Ascending aorta (tissue), 2 donors: ENCODE results near the gene TBC1D26. TPM values are rescaled to one million over a fixed set of nuclear protein-coding genes. Genes with fewer than 3 reads are reported as not detected.

Experiments
- DNase-seq, 2 donors: peaks; one replicate each; pipeline ENCODE4 v3.0.0-alpha.2; 2019; ENCODE audit warnings: low spot score in 2 of 2
- H3K27ac ChIP-seq, 2 donors: fragments of 200-600 bp; sonication (generic); one replicate each; pipeline ENCODE4 v1.5.1; 2016 to 2017; ENCODE audit warnings: mild to moderate bottlenecking in 1 of 2
- H3K27me3 ChIP-seq: fragments of 200-600 bp; sonication (generic); one replicate; pipeline ENCODE4 v1.5.1; 2017
- H3K36me3 ChIP-seq, 2 donors: fragments of 200-600 bp; sonication (generic); one replicate each; pipeline ENCODE4 v1.5.1; 2016
- H3K4me1 ChIP-seq, 2 donors: fragments of 200-600 bp; sonication (generic); one replicate each; pipeline ENCODE4 v1.5.1; 2016 to 2017; ENCODE audit warnings: mild to moderate bottlenecking in 1 of 2
- H3K4me3 ChIP-seq, 2 donors: fragments of 200-600 bp; sonication (generic); one replicate each; pipeline ENCODE4 v1.5.1; 2016 to 2017; ENCODE audit warnings: mild to moderate bottlenecking in 1 of 2
- H3K9me3 ChIP-seq, 2 donors: fragments of 200-600 bp; sonication (generic); one replicate each; pipeline ENCODE4 v1.5.1; 2016
- CTCF ChIP-seq, 3 experiments: fragments of 200-600 bp in 2 of 3; fragments of 450-650 bp in 1 of 3; sonication (generic) in 2 of 3; IDR thresholded peaks; one replicate each; pipeline ENCODE4 v1.5.1; 2016 to 2019; ENCODE audit warnings: antibody characterized with exemption in 3 of 3, mild to moderate bottlenecking in 1 of 3, moderate library complexity in 1 of 3
- intact Hi-C: fragments of 100-400 bp; cut with DNase I; formaldehyde crosslinking; loops from one replicate; pipeline ENCODE4 v1.15.1; 2023
- total RNA-seq: library from RNA; depleted of rRNA; stranded (reverse); fragments of >200 nt; gene quantifications from one replicate; pipeline ENCODE4 v1.1.0, GENCODE V29; 2016

Gene TBC1D26
- total RNA-seq, 1 donor from 2014 or later, result not detected

GRCh38 chr17:15776871-15777270 is 44.8 kb downstream of the TBC1D26 start:
- Histone ChIP-seq H3K4me1 (no peaks in the 10 kb centered on the region), H3K27me3 (no peaks in the 10 kb centered on the region), H3K9me3 (no peaks in the 10 kb centered on the region), H3K36me3 (no peaks in the 10 kb centered on the region), H3K27ac (no peak overlapping the region), H3K4me3 (no peak overlapping the region)
- intact Hi-C loops, result no loop called here
- DNase-seq, result no peak
- no peak for TF ChIP-seq CTCF (IDR thresholded peaks at IDR 0.05)

GRCh38 chr17:15777297-15777696 is 45.2 kb downstream of the TBC1D26 start:
- Histone ChIP-seq H3K27ac (no peak overlapping the region), H3K27me3 (no peaks in the 10 kb centered on the region), H3K36me3 (no peaks in the 10 kb centered on the region), H3K4me3 (no peak overlapping the region), H3K9me3 (no peaks in the 10 kb centered on the region), H3K4me1 (peaks cover 0 to under 1% of the 10 kb centered on the region in 2 donors)
- TF ChIP-seq CTCF (IDR thresholded peaks at IDR 0.05), result no peak
- intact Hi-C loops, result no loop called here
- no peak for DNase-seq

GRCh38 chr17:15777717-15778116 is 45.6 kb downstream of the TBC1D26 start:
- no peak for DNase-seq
- no peaks in the 10 kb centered on the region for H3K9me3 ChIP-seq
- H3K36me3 ChIP-seq, result no peaks in the 10 kb centered on the region
- peaks cover 0 to 3% of the 10 kb centered on the region in 2 donors for H3K4me1 ChIP-seq
- no peak for TF ChIP-seq CTCF (IDR thresholded peaks at IDR 0.05)
- no peaks in the 10 kb centered on the region for H3K27me3 ChIP-seq
- intact Hi-C loops, result no loop called here
- no peak overlapping the region for H3K4me3 ChIP-seq
- H3K27ac ChIP-seq, result no peak overlapping the region

- intact Hi-C loops, result no loop called here
- Histone ChIP-seq H3K4me3 (no peak overlapping the region), H3K4me1 (peaks cover 0 to 3% of the 10 kb centered on the region in 2 donors), H3K27me3 (no peaks in the 10 kb centered on the region), H3K36me3 (no peaks in the 10 kb centered on the region), H3K9me3 (no peaks in the 10 kb centered on the region), H3K27ac (no peak overlapping the region)
- TF ChIP-seq CTCF (IDR thresholded peaks at IDR 0.05), result no peak
- DNase-seq, result no peak
Observed at GRCh38 chr17:15779119-15779518, 47.0 kb downstream of the TBC1D26 start.

GRCh38 chr17:15780188-15780587 is 48.1 kb downstream of the TBC1D26 start:
- Histone ChIP-seq H3K36me3 (no peaks in the 10 kb centered on the region), H3K4me3 (no peak overlapping the region), H3K27ac (no peak overlapping the region), H3K27me3 (no peaks in the 10 kb centered on the region), H3K4me1 (peaks cover 0 to 3% of the 10 kb centered on the region in 2 donors), H3K9me3 (no peaks in the 10 kb centered on the region)
- no peak for TF ChIP-seq CTCF (IDR thresholded peaks at IDR 0.05)
- DNase-seq, result no peak
- intact Hi-C loops, result no loop called here

- DNase-seq, result no peak
- Histone ChIP-seq H3K4me3 (peak overlapping the region; percentile 34 to 58), H3K4me1 (peaks cover 0 to 7% of the 10 kb centered on the region in 2 donors), H3K9me3 (no peaks in the 10 kb centered on the region), H3K27ac (peak overlapping the region; percentile 28 to 62), H3K27me3 (no peaks in the 10 kb centered on the region), H3K36me3 (no peaks in the 10 kb centered on the region)
- intact Hi-C loops, result no loop called here
- peak in 1 of 3 experiments; percentile 19 for TF ChIP-seq CTCF (IDR thresholded peaks at IDR 0.05)
Observed at GRCh38 chr17:15782866-15783265, 50.8 kb downstream of the TBC1D26 start.
